Esophagus muscularis mucosa (tissue), 3 donors: ENCODE data around the gene CYBA.

Source experiments
- CTCF ChIP-seq, 3 experiments: fragments of 200-600 bp in 2 of 3; fragments of 450-650 bp in 1 of 3; sonication (generic) in 2 of 3; IDR thresholded peaks; one replicate each; pipeline ENCODE4 v1.5.1; 2017 to 2019; ENCODE audit warnings: antibody characterized with exemption in 3 of 3, mild to moderate bottlenecking in 2 of 3, moderate library complexity in 1 of 3
- POLR2A ChIP-seq: fragments of 450-650 bp; IDR thresholded peaks from one replicate; pipeline ENCODE4 v1.6.1; 2017; ENCODE audit warnings: antibody characterized with exemption, moderate library complexity, mild to moderate bottlenecking, low read depth
- POLR2AphosphoS5 ChIP-seq, 2 donors: sonication (generic); formaldehyde crosslinking; IDR thresholded peaks; one replicate each; pipeline ENCODE4 v1.6.1; 2017; ENCODE audit warnings: antibody characterized with exemption in 2 of 2

GRCh38 chr16:88601313-88602036 lies 49.4 kb downstream of the CYBA start:
- no peak for TF ChIP-seq POLR2A
- TF ChIP-seq CTCF (IDR thresholded peaks at IDR 0.05): no peak
- TF ChIP-seq POLR2AphosphoS5 (IDR thresholded peaks at IDR 0.05): no peak
